Brain microvascular endothelial cell (primary cell): ENCODE measurements around the gene KCNK10.

Experiments
- DNase-seq: peaks from one replicate; pipeline ENCODE4 v3.0.0-alpha.2; 2020
- H3K27ac ChIP-seq: fragments of 250-450 bp; sonication (Bioruptor Pico); 2 replicates; pipeline ENCODE4 v1.5.1; 2020; ENCODE audit warnings: mild to moderate bottlenecking, moderate library complexity
- H3K27me3 ChIP-seq: fragments of 250-450 bp; sonication (Bioruptor Pico); replicated peaks from 2 replicates; pipeline ENCODE4 v1.5.1; 2020; ENCODE audit warnings: mild to moderate bottlenecking
- H3K36me3 ChIP-seq: fragments of 250-450 bp; sonication (Bioruptor Pico); replicated peaks from 2 replicates; pipeline ENCODE4 v1.5.1; 2020; ENCODE audit warnings: mild to moderate bottlenecking
- H3K4me3 ChIP-seq: 2 replicates; pipeline ENCODE4 v1.5.1; 2011; ENCODE audit warnings: low read depth, mild to moderate bottlenecking, control low read depth, low read length, moderate library complexity
- in situ Hi-C: cut with HindIII; loops from 2 replicates; pipeline ENCODE4 v1.10.0; 2017; ENCODE audit warnings: low sequenced_read_pairs, low pct_ligation_motif_present
- TF ChIP-seq, protein P1 (sequence below): IDR thresholded peaks from 2 replicates; pipeline ENCODE4 v1.5.1; 2011; ENCODE audit warnings: low read depth, mild to moderate bottlenecking, moderate library complexity, low read length, control low read depth, inconsistent platforms; ENCODE audit errors: missing control alignments

The KCNK10 gene

DNA sequence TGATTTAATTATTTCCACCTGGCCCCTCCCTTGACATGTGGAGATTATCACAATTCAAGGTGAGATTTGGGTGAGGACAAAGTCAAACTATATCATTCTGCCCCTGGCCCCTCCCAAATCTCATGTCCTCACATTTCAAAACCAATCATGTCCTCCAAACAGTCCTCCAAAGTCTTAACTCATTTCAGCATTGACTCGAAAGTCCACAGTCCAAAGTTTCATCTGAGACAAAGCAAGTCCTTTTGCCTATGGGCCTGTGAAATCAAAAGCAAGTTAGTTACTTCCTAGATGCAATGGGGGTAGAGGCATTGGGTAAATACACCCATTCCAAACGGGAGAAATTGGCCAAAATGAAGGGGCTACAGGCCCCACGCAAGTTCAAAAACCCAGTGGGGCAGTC, 31.3 kb upstream of the KCNK10 start:
- H3K4me3 ChIP-seq = no peak overlapping the region
- no peaks in the 10 kb centered on the region for H3K27me3 ChIP-seq
- no peaks in the 10 kb centered on the region for H3K36me3 ChIP-seq
- in situ Hi-C loops = no loop called here
- no peak for DNase-seq
- no peak overlapping the region for H3K27ac ChIP-seq
- TF ChIP-seq, protein P1, sequence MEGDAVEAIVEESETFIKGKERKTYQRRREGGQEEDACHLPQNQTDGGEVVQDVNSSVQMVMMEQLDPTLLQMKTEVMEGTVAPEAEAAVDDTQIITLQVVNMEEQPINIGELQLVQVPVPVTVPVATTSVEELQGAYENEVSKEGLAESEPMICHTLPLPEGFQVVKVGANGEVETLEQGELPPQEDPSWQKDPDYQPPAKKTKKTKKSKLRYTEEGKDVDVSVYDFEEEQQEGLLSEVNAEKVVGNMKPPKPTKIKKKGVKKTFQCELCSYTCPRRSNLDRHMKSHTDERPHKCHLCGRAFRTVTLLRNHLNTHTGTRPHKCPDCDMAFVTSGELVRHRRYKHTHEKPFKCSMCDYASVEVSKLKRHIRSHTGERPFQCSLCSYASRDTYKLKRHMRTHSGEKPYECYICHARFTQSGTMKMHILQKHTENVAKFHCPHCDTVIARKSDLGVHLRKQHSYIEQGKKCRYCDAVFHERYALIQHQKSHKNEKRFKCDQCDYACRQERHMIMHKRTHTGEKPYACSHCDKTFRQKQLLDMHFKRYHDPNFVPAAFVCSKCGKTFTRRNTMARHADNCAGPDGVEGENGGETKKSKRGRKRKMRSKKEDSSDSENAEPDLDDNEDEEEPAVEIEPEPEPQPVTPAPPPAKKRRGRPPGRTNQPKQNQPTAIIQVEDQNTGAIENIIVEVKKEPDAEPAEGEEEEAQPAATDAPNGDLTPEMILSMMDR = no peak

DNA sequence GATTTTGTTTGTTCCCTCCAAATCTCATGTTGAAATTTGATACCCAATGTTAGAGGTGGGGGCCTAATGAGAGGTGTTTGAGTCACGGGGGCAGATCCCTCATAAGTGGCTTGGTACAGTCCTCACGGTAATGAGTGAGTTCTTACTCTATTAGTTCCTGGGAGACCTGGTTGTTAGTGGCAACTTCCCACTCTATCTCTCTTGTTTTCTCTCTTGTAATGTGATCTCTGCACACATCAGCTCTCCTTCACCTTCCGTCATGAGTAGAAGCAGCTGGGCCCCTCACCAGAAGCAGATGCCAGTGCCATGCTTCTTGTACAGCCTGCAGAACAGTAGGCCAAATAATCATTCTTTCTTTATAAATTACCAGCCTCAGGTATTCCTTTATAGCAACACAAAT, 29.6 kb upstream of the KCNK10 start:
- DNase-seq = no peak
- no peak overlapping the region for H3K4me3 ChIP-seq
- H3K27ac ChIP-seq = no peak overlapping the region
- TF ChIP-seq, protein P1 = no peak
- no peaks in the 10 kb centered on the region for H3K27me3 ChIP-seq
- no peaks in the 10 kb centered on the region for H3K36me3 ChIP-seq
- in situ Hi-C loops = no loop called here

DNA sequence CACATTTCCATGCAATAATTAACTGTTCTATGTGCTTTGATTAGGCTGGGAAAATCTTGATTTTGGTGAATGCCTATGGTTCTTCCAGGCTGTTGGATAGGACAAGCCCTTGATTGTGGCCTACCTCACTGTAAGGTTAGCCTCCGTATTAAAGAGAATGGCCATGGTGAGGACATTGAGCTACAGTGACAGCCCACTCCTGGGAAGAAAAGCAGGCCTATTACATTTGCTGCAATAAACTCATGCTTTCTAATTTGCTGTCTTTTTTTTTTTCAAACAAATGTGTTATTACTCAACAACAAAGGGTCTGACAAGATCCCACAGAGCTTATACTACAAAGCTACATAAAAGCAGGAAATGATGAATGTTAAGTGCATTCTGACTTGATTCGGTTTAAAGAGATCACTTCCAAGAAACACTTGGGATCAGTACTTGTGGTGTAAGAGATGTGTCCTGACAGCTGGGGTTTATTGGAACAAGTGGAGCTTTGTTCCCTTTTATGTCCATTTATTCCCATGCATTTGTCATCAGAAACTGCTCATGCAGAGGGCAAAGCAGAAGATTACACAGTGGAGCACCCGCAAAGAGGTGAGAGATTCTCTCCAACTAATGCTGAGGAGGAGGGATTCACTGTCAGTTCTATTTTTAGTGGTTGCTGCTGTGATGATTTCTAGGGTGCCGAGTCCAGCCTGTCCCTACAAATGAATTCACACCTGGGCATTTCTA, 29.1 kb upstream of the KCNK10 start:
- Histone ChIP-seq H3K36me3 (no peaks in the 10 kb centered on the region), H3K27ac (no peak overlapping the region), H3K27me3 (no peaks in the 10 kb centered on the region), H3K4me3 (no peak overlapping the region)
- in situ Hi-C loops = no loop called here
- DNase-seq = no peak
- TF ChIP-seq, protein P1 = no peak

DNA sequence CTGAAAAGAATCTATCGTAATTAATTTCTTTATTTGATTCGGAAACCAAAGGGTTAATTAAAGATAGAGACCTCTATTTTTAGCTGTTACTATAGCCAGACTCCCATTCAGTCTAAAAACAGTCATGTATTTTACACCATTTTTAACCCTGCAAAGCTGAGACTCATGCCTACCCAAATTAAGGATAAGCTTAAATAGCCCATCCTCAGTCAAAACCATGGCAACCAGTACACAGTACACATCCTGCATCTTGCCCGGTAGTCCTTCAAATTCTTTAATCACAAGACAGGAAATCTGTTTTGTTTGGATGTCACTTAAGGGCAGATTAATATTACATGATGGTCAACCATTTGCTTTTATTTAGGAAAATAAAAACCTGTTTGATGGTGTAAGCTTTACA, 25.5 kb upstream of the KCNK10 start:
- H3K27ac ChIP-seq = no peak overlapping the region
- no peak overlapping the region for H3K4me3 ChIP-seq
- TF ChIP-seq, protein P1 = no peak
- H3K36me3 ChIP-seq = no peaks in the 10 kb centered on the region
- in situ Hi-C loops = no loop called here
- no peak for DNase-seq
- no peaks in the 10 kb centered on the region for H3K27me3 ChIP-seq

DNA sequence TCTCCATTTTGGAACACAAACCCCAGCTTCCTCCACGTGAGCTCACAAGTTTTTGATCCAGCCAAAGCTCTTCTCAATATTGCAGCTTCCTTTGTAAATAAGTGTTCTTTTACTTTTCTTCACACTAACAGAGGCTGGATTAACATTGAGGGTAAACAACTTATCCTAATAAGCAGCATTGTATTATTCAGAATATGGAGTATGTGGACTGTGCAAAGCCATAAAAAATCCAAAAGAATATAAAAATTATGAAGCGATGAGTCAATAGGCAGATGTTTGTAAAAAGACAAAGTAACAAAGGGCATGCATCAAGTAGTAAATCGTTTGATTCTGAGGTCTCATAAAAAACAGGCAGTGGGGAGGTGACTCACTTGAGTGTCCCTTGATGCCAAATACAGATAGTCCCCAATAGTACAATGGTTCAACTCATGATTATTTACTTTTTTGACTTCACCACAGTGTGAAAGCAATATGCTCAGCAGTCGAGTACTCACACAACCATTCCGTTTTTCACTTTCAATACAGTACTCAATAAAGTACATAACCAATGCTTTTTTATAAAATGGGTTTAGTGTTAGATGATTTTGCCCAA, 23.1 kb upstream of the KCNK10 start:
- in situ Hi-C loops = no loop called here
- no peak for DNase-seq
- Histone ChIP-seq H3K36me3 (no peaks in the 10 kb centered on the region), H3K4me3 (no peak overlapping the region), H3K27ac (no peak overlapping the region), H3K27me3 (no peaks in the 10 kb centered on the region)
- TF ChIP-seq, protein P1 = no peak

DNA sequence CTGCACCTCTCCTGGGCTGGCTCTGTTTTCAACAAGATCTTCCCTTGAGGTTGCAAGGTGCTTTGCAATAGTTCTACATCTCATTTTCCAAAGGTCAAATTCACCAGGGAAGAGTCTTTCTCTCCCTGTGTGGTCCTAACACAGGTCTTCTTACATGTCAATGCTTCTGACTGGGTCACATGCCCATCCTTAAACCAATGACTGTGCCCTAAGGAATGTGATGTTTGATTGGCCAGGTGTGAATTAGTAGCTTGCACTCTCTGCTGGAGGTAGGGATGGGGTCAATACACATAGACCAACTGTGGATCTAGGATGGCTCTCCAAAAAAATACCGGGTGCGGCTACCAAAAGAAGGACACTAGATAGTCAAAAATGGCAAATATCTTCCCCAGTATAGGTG, 19.9 kb upstream of the KCNK10 start:
- TF ChIP-seq, protein P1 = no peak
- Histone ChIP-seq H3K4me3 (no peak overlapping the region), H3K27ac (no peak overlapping the region), H3K27me3 (no peaks in the 10 kb centered on the region), H3K36me3 (no peaks in the 10 kb centered on the region)
- in situ Hi-C loops = no loop called here
- no peak for DNase-seq
